CD4-positive, alpha-beta T cell treated with Interferon alpha-2 for 1 hour (primary cell): ENCODE results near the gene KCNE1.
"Not testable (repeated sequence)": the region's sequence is repeated elsewhere in the genome, so short reads cannot be mapped to it uniquely, and the experiment has no call there.

Experiments
- DNase-seq, 2 donors: peaks; one replicate each; pipeline ENCODE4 v3.0.0-alpha.2; 2020 to 2022

Gene KCNE1

GRCh38 chr21:34406102-34406501 is 105.9 kb downstream of the KCNE1 start:
- not testable (repeated sequence) for DNase-seq

GRCh38 chr21:34405686-34406085 is 106.3 kb downstream of the KCNE1 start:
- not testable (repeated sequence) for DNase-seq

GRCh38 chr21:34404742-34405141 is 107.3 kb downstream of the KCNE1 start:
- DNase-seq = not testable (repeated sequence)

- not testable (repeated sequence) for DNase-seq
These were observed 111.5 kb downstream of the KCNE1 start for GRCh38 chr21:34400522-34400921.
